Neural crest cell (in vitro differentiated cells): ENCODE measurements around the gene CPXM2. TPM values are rescaled to one million over a fixed set of nuclear protein-coding genes. Genes with fewer than 3 reads are reported as not detected.

Source experiments
- DNase-seq: peaks from one replicate; pipeline ENCODE4 v3.0.0; 2021; ENCODE audit warnings: low read depth, mixed read lengths, low spot score
- H3K27ac Mint-ChIP-seq: one replicate; pipeline ENCODE4 v1.8.0; 2021; ENCODE audit warnings: mild to moderate bottlenecking, mixed read lengths; ENCODE audit not compliant: unreplicated experiment
- H3K27me3 Mint-ChIP-seq: 2 replicates; pipeline ENCODE4 v1.8.0; 2021; ENCODE audit warnings: low read depth, mild to moderate bottlenecking, mixed read lengths
- H3K36me3 Mint-ChIP-seq: 2 replicates; pipeline ENCODE4 v1.8.0; 2021; ENCODE audit warnings: low read depth, mild to moderate bottlenecking, mixed read lengths
- H3K4me1 Mint-ChIP-seq: 2 replicates; pipeline ENCODE4 v1.8.0; 2021; ENCODE audit warnings: mixed read lengths
- H3K4me3 Mint-ChIP-seq: one replicate; pipeline ENCODE4 v1.8.0; 2021; ENCODE audit warnings: mild to moderate bottlenecking, mixed read lengths
- H3K9me3 Mint-ChIP-seq: 2 replicates; pipeline ENCODE4 v1.8.0; 2021; ENCODE audit warnings: mixed read lengths
- total RNA-seq: library from RNA; stranded (reverse); gene quantifications from 2 replicates; pipeline ENCODE4 v1.2.1, GENCODE V29; 2021
- TF ChIP-seq, protein P1 (sequence below): fragments of 200-600 bp; sonication (generic); conservative IDR thresholded peaks from 2 replicates; pipeline ENCODE4 v1.5.0; 2021; ENCODE audit warnings: antibody characterized with exemption, mild to moderate bottlenecking

The CPXM2 gene
- total RNA-seq, 1 donor from 2014 or later, result not detected

DNA sequence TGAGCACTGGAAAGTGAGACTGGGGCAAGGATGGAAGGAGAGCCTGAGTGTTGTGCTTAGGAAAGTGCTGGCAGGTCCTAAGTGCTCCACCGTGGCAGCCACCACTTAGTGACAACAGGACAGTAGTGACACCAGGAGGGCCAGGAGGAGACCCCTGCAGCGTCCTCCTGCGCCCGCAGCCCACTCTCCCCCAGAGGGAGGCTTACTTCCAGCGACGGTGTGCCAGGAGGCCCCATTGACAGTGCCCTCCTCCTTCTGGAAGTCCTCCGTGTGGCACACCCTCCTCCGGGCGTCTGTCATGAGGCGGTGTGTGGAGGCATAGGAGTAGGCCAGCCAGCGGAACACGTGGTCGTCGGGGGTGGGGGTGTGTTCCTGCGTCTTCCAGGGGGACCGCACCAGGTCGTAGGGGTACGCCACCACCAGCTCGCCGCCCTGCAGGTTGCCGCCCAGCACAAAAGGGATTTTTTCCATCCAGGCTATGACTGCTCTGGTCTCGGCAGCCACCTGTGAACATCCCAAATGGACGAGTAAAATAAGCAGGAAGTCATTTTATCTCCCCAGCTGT lies 129.9 kb downstream of the CPXM2 start:
- TF ChIP-seq, protein P1, sequence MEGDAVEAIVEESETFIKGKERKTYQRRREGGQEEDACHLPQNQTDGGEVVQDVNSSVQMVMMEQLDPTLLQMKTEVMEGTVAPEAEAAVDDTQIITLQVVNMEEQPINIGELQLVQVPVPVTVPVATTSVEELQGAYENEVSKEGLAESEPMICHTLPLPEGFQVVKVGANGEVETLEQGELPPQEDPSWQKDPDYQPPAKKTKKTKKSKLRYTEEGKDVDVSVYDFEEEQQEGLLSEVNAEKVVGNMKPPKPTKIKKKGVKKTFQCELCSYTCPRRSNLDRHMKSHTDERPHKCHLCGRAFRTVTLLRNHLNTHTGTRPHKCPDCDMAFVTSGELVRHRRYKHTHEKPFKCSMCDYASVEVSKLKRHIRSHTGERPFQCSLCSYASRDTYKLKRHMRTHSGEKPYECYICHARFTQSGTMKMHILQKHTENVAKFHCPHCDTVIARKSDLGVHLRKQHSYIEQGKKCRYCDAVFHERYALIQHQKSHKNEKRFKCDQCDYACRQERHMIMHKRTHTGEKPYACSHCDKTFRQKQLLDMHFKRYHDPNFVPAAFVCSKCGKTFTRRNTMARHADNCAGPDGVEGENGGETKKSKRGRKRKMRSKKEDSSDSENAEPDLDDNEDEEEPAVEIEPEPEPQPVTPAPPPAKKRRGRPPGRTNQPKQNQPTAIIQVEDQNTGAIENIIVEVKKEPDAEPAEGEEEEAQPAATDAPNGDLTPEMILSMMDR, result no peak
- H3K4me1 Mint-ChIP-seq, result peaks cover 19% of the 10 kb centered on the region
- H3K9me3 Mint-ChIP-seq, result no peaks in the 10 kb centered on the region
- DNase-seq, result no peak
- no peak overlapping the region for H3K4me3 Mint-ChIP-seq
- H3K36me3 Mint-ChIP-seq, result no peaks in the 10 kb centered on the region
- H3K27me3 Mint-ChIP-seq, result peaks cover 32% of the 10 kb centered on the region
- H3K27ac Mint-ChIP-seq, result no peak overlapping the region

DNA sequence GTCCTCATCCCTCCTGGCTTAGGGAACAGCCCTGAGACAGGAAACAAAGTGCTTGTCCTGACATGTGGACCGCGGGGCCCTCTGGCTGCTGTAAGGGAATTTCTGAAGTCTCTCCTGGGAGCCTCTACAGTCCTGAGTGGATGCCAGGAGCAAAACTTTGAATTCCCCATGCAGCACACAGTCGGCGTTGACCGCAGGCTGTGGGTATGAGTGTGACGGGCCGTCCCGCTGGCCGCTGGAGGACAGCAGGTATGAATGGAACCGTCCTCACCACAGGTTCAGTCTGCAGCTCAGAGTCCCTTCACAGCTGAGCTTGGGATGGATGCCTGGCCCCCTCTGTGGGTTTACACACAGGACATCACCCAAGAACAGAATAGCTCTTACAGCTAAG lies 130.6 kb downstream of the CPXM2 start:
- Mint-ChIP-seq H3K27ac (no peak overlapping the region), H3K4me1 (peaks cover 19% of the 10 kb centered on the region), H3K36me3 (no peaks in the 10 kb centered on the region), H3K27me3 (peaks cover 27% of the 10 kb centered on the region), H3K4me3 (no peak overlapping the region), H3K9me3 (no peaks in the 10 kb centered on the region)
- TF ChIP-seq, protein P1, result no peak
- no peak for DNase-seq

DNA sequence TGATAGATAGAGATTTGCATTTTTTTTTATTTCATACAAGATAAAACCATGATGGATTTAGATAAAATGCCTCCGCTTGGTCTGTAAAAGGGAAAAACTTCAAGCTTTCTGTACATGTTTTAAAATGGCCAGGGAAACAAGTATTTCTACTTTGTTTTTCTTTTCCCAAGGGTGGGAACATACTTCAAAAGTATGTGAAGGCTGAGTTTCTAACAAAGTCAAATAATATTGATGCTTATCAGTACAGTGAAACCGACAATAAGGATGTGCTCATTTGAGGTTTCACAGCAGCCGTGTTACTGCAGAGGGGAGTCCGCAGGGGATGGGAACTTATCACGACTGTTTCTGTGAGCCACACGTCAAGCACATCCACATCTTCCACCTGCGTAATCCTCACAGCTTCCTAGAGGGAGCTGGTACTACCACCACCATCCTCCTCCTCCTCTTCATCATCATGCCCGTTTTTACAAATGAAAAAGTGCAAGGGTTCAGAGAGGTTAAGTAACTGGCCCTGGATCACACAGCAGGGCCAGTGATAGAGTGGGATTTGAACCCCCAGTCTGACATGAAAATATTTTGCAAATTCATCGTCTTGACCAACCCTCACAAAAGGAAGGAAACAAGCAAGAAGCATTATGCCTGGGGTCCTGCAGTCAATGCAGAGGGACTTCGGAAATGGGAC lies 131.1 kb downstream of the CPXM2 start:
- TF ChIP-seq, protein P1, result no peak
- DNase-seq, result no peak
- H3K27me3 Mint-ChIP-seq, result peaks cover 23% of the 10 kb centered on the region
- H3K4me1 Mint-ChIP-seq, result peaks cover 19% of the 10 kb centered on the region
- H3K36me3 Mint-ChIP-seq, result no peaks in the 10 kb centered on the region
- H3K27ac Mint-ChIP-seq, result no peak overlapping the region
- H3K4me3 Mint-ChIP-seq, result no peak overlapping the region
- no peaks in the 10 kb centered on the region for H3K9me3 Mint-ChIP-seq

DNA sequence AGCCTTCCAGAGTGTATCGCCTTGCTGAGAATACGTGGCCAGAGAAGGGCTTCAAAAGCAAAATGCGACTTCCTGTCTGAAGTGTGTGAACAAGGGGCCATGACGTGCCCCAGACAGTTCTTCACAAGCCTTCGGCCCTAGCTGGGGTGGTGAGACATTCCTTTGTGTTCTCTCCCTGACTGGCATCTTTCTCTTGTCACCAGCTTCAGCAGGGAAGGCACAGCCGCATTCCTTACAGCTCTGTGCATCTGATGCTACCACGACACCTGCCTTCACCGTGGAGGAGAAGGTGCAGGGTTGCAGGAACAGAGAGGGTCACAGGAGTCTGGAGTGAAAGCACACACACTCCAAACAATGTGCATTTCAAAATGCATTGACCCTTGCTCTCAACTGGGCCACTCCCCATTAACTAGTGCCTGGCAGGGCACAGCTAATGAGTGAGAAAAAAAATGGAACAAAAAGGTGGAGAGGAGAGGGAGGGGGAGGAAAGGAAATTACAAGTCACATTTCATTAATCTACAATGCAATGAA lies 132.0 kb downstream of the CPXM2 start:
- H3K4me1 Mint-ChIP-seq, result peaks cover 23% of the 10 kb centered on the region
- peaks cover 23% of the 10 kb centered on the region for H3K27me3 Mint-ChIP-seq
- peak overlapping the region; percentile 21 for H3K27ac Mint-ChIP-seq
- no peak for DNase-seq
- TF ChIP-seq, protein P1, result no peak
- no peak overlapping the region for H3K4me3 Mint-ChIP-seq
- no peaks in the 10 kb centered on the region for H3K9me3 Mint-ChIP-seq
- H3K36me3 Mint-ChIP-seq, result no peaks in the 10 kb centered on the region

DNA sequence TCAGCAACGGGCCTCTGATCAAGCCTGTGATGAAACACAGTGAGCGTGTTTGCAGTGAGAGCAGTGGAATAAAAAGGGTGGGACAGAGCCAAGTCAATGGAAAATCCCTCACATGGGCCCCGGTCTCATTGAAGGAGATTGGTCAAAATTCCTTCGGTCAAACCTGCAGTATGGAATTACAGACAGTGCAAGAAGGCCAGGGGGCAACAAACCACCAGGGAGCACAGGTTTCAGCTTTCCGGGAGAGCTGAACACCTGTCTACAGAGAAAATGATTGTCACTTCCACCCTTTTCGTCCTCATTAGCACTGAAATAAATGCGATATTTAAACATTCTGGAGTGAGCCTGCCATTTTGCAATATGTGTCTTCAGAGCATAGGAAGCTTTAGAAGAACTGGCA lies 132.6 kb downstream of the CPXM2 start:
- peaks cover 23% of the 10 kb centered on the region for H3K4me1 Mint-ChIP-seq
- no peak overlapping the region for H3K27ac Mint-ChIP-seq
- H3K36me3 Mint-ChIP-seq, result no peaks in the 10 kb centered on the region
- no peaks in the 10 kb centered on the region for H3K9me3 Mint-ChIP-seq
- DNase-seq, result no peak
- H3K4me3 Mint-ChIP-seq, result no peak overlapping the region
- TF ChIP-seq, protein P1, result no peak
- H3K27me3 Mint-ChIP-seq, result peaks cover 28% of the 10 kb centered on the region
